ENCODE measurements around the gene DMRTA2.

GRCh38 chr1:50423670-50424000, 392 bp upstream of the DMRTA2 start:
- no peak for TF ChIP-seq CTCF (IDR thresholded peaks at IDR 0.05)
- TF ChIP-seq POLR2A (IDR thresholded peaks at IDR 0.05): no peak

Measured in heart left ventricle (tissue), 13 donors.